Natural killer cell treated with Interleukin-12 subunit alpha and Interleukin-12 subunit beta and Interleukin-15 and Interleukin-18, amount 100 ng/mL, for 72 hours (primary cell): Measurements from ENCODE around the gene BORCS8. TPM values are rescaled to one million over a fixed set of nuclear protein-coding genes. Genes with fewer than 3 reads are reported as not detected.
"Not testable (repeated sequence)": the region's sequence is repeated elsewhere in the genome, so short reads cannot be mapped to it uniquely, and the experiment has no call there.

ENCODE experiments used
- ATAC-seq, 2 donors: fragments of 150-1000 bp; cut with Tn5 transposase in 1 of 2; sonication (Bioruptor Pico), chemical (Tn5 transposase) in 1 of 2; 2 replicates each; pipeline ENCODE4 v1.10.0; 2021
- DNase-seq: peaks from one replicate; pipeline ENCODE4 v3.0.0; 2022; ENCODE audit warnings: low spot score
- H3K27ac Mint-ChIP-seq, 2 donors: 1 replicate in 1 of 2; 2 replicates in 1 of 2; pipeline ENCODE4 v1.8.0; 2022; ENCODE audit warnings: mixed read lengths in 2 of 2, mild to moderate bottlenecking in 1 of 2, moderate library complexity in 1 of 2
- H3K27me3 Mint-ChIP-seq, 2 donors: 1 replicate in 1 of 2; 2 replicates in 1 of 2; pipeline ENCODE4 v1.8.0; 2022; ENCODE audit warnings: mixed read lengths in 2 of 2
- H3K36me3 Mint-ChIP-seq: one replicate; pipeline ENCODE4 v1.8.0; 2022; ENCODE audit warnings: mixed read lengths
- H3K4me1 Mint-ChIP-seq, 2 donors: 1 replicate in 1 of 2; 2 replicates in 1 of 2; pipeline ENCODE4 v1.8.0; 2022; ENCODE audit warnings: low read depth in 2 of 2, mixed read lengths in 2 of 2, mild to moderate bottlenecking in 1 of 2
- H3K4me3 Mint-ChIP-seq: one replicate; pipeline ENCODE4 v1.8.0; 2022; ENCODE audit warnings: mixed read lengths
- H3K9me3 Mint-ChIP-seq: 2 replicates; pipeline ENCODE4 v1.8.0; 2022; ENCODE audit warnings: mixed read lengths
- total RNA-seq, 2 donors: library from RNA; stranded (reverse); gene quantifications; one replicate each; pipeline ENCODE4 v1.2.3, GENCODE V29; 2022

BORCS8 gene
- total RNA-seq, 2 donors from 2014 or later, result 47.2 to 64.5 TPM

DNA sequence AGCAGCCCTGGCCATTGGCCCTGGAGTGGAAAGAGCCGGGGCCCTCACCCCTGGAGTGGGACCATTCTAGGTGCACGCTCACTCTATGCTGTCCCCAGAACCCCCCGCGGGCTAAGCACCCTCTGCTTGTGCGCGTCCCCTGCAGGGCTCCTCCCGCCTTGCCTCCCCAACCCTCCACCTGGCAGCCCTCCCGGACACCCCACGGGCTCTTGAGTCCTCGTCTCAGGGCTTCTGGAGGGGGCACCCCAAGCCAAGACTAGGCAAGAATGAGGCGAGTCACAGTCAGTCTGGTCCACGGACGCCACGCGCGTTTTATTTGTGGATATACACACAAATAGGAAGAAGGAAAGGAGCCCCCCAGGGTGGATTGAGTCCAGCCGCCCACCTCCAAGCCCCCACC is 46.7 kb downstream of the BORCS8 start:
- no peaks in the 10 kb centered on the region for H3K36me3 Mint-ChIP-seq
- ATAC-seq, result no peak
- H3K27me3 Mint-ChIP-seq, result no peaks in the 10 kb centered on the region
- H3K4me3 Mint-ChIP-seq, result no peak overlapping the region
- H3K9me3 Mint-ChIP-seq, result no peaks in the 10 kb centered on the region
- no peak overlapping the region for H3K27ac Mint-ChIP-seq
- no peaks in the 10 kb centered on the region for H3K4me1 Mint-ChIP-seq
- DNase-seq, result no peak

DNA sequence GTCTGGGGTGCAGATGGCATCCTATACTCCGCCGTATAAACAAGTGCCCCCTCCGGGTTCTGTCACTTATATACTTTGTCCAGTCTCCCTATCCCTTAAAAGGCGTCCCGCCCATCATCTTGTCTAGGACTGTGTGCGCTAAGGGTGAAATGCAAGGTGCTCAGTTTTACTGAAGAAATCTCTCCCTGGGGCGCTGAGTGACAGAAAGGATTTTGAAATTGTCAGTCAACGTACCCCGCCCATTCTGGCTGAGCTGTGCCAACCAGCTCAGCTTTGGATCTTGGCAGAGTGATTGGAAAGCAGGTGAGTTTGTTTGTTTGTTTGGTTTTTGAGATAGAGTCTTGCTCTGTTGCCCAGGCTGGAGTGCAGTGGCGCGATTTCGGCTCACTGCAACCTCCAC is 49.6 kb downstream of the BORCS8 start:
- Mint-ChIP-seq H3K36me3 (no peaks in the 10 kb centered on the region), H3K27ac (no peak overlapping the region), H3K27me3 (no peaks in the 10 kb centered on the region), H3K4me3 (no peak overlapping the region), H3K9me3 (no peaks in the 10 kb centered on the region), H3K4me1 (peaks cover 16 to 17% of the 10 kb centered on the region in 2 donors)
- no peak for ATAC-seq
- DNase-seq, result no peak

DNA sequence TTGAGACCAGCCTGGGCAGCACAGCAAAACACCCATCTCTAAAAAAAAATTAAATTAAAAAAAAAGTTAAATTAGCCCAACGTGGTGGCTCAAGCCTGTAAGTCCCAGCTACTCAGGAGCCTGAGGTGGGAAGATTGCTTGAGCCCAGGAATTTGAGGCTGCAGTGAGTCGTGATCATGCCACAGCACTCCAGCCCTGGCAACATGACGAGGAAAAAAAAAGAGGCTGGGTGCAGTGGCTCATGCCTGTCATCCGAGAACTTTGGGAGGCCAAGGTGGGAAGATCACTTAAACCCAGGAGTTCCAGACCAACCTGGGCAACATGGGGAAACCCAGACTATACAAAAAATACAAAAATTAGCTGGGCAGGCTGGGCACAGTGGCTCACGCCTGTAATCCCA is 51.5 kb downstream of the BORCS8 start:
- no peaks in the 10 kb centered on the region for H3K27me3 Mint-ChIP-seq
- ATAC-seq (no peak), DNase-seq (no peak)
- H3K4me1 Mint-ChIP-seq, result peaks cover 17 to 23% of the 10 kb centered on the region in 2 donors
- H3K27ac Mint-ChIP-seq, result no peak overlapping the region
- no peaks in the 10 kb centered on the region for H3K36me3 Mint-ChIP-seq
- no peak overlapping the region for H3K4me3 Mint-ChIP-seq
- no peaks in the 10 kb centered on the region for H3K9me3 Mint-ChIP-seq

DNA sequence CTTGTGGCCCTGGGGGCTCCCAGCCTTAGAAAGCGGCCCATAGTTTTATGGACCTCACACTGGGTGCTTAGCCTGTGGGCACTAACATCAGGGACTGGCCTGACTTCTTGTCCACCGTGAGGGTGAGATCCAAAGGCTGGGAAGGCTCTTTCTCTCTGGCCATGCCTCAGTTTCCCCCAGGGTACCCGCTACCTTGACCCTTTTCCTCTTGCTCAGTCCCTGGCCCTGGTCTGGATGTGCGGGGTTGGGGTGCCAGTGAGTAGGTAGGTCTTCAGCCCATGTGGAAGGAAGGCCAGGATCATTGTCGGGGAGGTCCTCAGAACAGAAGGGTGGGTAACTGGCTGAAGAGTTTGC is 52.1 kb downstream of the BORCS8 start:
- no peaks in the 10 kb centered on the region for H3K27me3 Mint-ChIP-seq
- H3K27ac Mint-ChIP-seq, result no peak overlapping the region
- H3K36me3 Mint-ChIP-seq, result no peaks in the 10 kb centered on the region
- peaks cover 17 to 27% of the 10 kb centered on the region in 2 donors for H3K4me1 Mint-ChIP-seq
- H3K4me3 Mint-ChIP-seq, result no peak overlapping the region
- H3K9me3 Mint-ChIP-seq, result no peaks in the 10 kb centered on the region
- ATAC-seq, result no peak
- no peak for DNase-seq

DNA sequence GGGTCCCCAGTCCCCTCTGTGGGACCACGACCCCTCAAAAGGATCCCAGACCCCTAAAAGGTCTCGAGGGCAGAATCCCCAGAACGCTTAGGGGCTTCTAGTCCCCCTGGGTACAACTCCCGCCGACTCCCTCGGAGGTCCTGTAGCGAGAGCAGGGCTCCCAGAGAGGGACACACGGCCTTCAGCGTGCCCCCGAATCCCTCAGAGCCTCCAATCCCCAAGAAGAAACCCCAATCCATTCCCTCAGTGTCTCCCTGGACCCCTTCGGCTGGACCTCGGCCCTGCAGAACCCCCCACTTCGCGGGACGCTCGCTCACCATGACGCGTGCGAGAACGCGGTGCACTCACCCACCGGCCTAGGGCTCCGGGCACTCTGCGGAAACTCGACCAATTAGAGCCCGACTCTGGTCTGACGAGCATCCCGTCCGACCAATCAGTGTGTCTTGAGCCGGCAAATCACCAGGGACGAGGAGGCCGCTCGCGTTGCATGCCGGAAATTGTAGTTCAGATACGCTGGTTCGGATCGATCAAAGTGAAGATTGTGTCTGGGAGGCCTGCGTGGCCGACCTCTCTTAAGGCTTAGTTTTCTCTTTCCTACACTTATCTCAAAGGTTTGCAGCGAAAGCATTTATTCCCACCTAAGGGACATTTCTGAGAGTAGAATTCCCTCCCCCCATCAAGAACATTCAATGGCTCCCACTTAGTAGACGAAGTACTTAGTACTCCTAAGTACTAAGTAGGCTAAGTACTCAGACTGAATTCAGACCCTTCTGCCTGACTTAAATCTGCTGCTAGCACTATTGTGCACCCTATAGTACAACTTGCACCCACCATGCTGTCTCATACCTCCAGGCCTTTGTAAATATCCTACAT is 53.6 kb downstream of the BORCS8 start, which contains the start of gene TMEM161A:
Gene TMEM161A (minus strand): TSS at position 370 of the 873 bp plus-strand sequence. CDS start 50 bp downstream, at position 320.
- no peaks in the 10 kb centered on the region for H3K27me3 Mint-ChIP-seq
- no peaks in the 10 kb centered on the region for H3K36me3 Mint-ChIP-seq
- peak within 1 kb of the TSS; percentile 92 for H3K4me3 Mint-ChIP-seq
- H3K27ac Mint-ChIP-seq, result peak within 1 kb of the TSS; percentile 89 to 93
- ATAC-seq, result peak; percentile 100
- H3K4me1 Mint-ChIP-seq, result peaks cover 17 to 27% of the 10 kb centered on the region in 2 donors
- DNase-seq, result peak; percentile 98
- H3K9me3 Mint-ChIP-seq, result no peaks in the 10 kb centered on the region

DNA sequence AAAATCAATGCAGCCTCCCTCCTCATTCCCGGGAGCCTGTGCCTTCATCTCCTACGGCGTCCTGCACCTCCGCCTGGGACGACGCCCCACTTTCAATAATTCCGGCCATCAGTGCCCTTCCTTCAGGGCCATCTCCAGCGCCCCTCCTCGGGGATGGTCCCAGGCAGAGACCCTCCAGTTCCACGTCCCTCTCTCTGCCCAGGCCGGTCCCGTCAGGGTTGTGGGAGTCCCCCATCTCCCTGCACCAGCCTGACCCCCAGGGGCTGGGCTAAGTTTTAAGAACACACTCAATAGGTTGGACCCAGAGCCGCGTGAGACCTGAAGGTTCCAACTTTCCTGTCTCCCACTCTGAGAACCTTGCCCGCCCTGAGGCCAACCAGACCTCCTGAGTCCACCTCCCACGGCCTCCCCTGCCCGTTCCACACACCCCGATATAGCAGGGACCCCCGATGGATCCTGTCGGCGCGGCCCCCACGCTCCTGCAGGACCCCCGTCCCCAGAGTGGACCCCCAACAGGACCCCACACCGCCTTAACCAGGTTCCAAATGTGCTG is 54.3 kb downstream of the BORCS8 start:
- Mint-ChIP-seq H3K4me3 (peak overlapping the region; percentile 92), H3K36me3 (no peaks in the 10 kb centered on the region), H3K27me3 (no peaks in the 10 kb centered on the region), H3K27ac (peak overlapping the region; percentile 89 to 93), H3K9me3 (no peaks in the 10 kb centered on the region), H3K4me1 (peaks cover 17 to 27% of the 10 kb centered on the region in 2 donors)
- DNase-seq, result no peak
- no peak for ATAC-seq

DNA sequence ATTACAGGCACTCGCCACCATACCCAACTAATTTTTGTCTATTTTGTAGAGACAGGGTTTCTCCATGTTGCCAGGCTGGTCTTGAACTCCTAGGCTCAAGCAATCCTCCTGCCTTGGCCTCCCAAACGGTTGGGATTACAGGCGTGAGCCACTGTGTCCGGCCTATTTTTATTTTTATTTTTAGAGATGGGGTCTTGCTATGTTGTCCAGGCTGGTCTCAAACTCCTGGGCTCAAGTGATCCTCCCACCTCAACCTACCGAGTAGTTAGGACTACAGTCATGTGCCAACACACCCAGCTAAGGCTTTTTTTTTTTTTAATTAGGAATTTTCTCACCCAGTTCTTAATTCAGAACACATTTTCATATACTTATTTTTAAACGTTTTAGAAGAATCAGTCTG is 56.2 kb downstream of the BORCS8 start:
- not testable (repeated sequence) for H3K4me3 Mint-ChIP-seq, H3K27ac Mint-ChIP-seq, ATAC-seq, H3K36me3 Mint-ChIP-seq, H3K27me3 Mint-ChIP-seq, DNase-seq, H3K9me3 Mint-ChIP-seq
- peaks cover 17 to 27% of the 10 kb centered on the region in 2 donors for H3K4me1 Mint-ChIP-seq

DNA sequence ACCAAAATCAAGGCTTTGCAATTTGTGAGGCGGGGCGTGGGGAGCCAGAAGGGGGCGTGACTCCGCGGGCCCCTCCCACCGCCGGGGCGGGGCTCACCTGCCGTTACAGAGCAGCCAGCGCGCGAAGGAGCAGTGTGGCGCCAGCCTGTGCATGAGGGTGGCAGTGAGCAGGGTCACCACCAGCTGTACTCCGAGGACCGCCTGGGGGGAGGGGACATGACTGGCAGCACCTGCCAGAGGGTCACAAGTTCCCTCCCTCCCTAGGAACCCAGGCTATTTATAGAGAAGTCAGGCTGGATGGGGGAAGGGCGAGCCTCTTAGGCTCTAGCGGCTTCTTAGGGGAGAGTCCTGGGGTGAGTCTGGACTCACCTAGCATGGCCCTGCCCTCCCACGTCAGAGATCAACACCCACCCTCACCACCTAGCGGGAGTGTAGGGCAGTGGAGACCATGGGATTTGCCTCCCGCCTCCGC is 57.2 kb downstream of the BORCS8 start:
- no peaks in the 10 kb centered on the region for H3K36me3 Mint-ChIP-seq
- peaks cover 17 to 27% of the 10 kb centered on the region in 2 donors for H3K4me1 Mint-ChIP-seq
- no peak overlapping the region for H3K4me3 Mint-ChIP-seq
- no peak overlapping the region for H3K27ac Mint-ChIP-seq
- no peaks in the 10 kb centered on the region for H3K9me3 Mint-ChIP-seq
- ATAC-seq (no peak), DNase-seq (no peak)
- no peaks in the 10 kb centered on the region for H3K27me3 Mint-ChIP-seq

DNA sequence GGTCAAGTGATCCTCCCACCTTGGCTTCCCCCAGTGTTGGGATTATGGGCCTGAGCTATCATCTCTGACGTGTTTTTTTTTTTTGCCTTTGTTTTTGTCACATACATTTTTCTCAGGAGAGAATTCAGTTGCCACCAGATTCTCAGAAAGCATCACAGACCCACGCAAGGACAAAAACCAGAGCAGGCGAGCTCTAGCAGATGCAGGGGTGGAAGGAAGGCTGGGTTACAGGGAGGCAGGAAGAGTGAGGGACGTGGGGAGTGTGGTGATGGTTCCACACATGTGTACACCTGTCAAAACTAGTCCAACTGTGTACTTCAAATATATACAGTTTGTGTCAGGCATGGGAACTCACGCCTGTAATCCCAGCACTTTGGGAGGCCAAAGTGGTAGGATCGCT is 58.0 kb downstream of the BORCS8 start:
- no peak for ATAC-seq
- H3K4me1 Mint-ChIP-seq, result peaks cover 17 to 25% of the 10 kb centered on the region in 2 donors
- H3K27ac Mint-ChIP-seq, result no peak overlapping the region
- H3K4me3 Mint-ChIP-seq, result no peak overlapping the region
- no peaks in the 10 kb centered on the region for H3K27me3 Mint-ChIP-seq
- DNase-seq, result no peak
- no peaks in the 10 kb centered on the region for H3K36me3 Mint-ChIP-seq
- no peaks in the 10 kb centered on the region for H3K9me3 Mint-ChIP-seq

DNA sequence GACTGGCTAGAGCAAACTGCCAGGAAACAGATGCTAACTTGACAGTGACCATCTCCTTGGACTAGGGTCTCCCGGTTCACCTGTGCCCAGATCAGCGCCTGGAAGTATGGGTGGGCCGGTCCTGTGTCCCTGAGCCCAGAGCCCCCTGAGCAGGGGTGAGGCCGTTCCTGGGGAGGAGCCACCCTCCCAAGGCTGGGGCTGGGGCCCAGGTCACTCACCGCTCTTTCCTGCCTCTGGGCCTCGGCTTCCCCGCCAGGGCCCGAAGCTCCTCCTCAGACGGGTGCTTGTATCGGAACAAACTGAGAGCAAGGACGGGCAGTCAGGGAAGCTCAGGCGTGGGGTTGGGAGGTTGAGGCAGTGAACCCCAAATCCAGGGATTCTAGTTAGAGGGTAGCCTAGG is 59.0 kb downstream of the BORCS8 start:
- no peaks in the 10 kb centered on the region for H3K36me3 Mint-ChIP-seq
- no peak overlapping the region for H3K27ac Mint-ChIP-seq
- no peaks in the 10 kb centered on the region for H3K9me3 Mint-ChIP-seq
- DNase-seq, result peak; percentile 44
- peaks cover 7 to 15% of the 10 kb centered on the region in 2 donors for H3K4me1 Mint-ChIP-seq
- peak in 1 of 2 donors; percentile 31 for ATAC-seq
- no peak overlapping the region for H3K4me3 Mint-ChIP-seq
- H3K27me3 Mint-ChIP-seq, result no peaks in the 10 kb centered on the region

DNA sequence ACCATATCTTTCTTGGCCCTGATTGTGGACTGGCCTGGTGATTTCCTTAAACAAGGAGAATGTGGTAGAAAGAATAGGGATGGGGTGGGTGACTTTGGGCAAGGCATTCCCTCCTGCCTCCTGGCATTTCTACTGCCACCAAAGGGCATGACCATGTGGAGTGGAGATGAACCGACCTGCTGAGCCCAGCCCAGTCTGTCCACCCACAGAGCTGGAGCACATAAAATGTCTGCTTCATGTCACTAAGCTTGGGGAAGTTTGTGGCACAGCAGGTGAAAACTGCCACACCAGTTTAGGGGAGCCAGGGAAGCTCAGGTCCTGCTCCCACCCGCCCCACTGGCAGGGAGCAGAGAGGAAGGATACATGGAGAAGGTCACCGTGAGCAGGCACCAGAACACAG is 60.0 kb downstream of the BORCS8 start:
- Mint-ChIP-seq H3K27ac (no peak overlapping the region), H3K4me3 (no peak overlapping the region), H3K9me3 (no peaks in the 10 kb centered on the region), H3K4me1 (peaks cover 0 to 7% of the 10 kb centered on the region in 2 donors), H3K27me3 (no peaks in the 10 kb centered on the region), H3K36me3 (no peaks in the 10 kb centered on the region)
- DNase-seq, result peak; percentile 48
- no peak for ATAC-seq

Other genes starting within 250 kb of the BORCS8 start
- gene SUGP2, start 158.6 kb downstream of the BORCS8 start, total RNA-seq, result 100 to 1,000 TPM; 102 to 196 TPM
- gene ARMC6, start 158.5 kb downstream of the BORCS8 start, total RNA-seq, result 10 to 100 TPM; 22.3 to 43.9 TPM
- gene SLC25A42, start 128.2 kb downstream of the BORCS8 start, total RNA-seq, result 10 to 100 TPM; 18.3 to 22.8 TPM
- 10 to 100 TPM; 22.0 to 38.1 TPM for gene TMEM161A, start 53.7 kb downstream of the BORCS8 start, total RNA-seq
- 1 to 10 TPM; 2.4 to 5.9 TPM for gene MEF2B, start 21.9 kb downstream of the BORCS8 start, total RNA-seq
- 100 to 1,000 TPM in 1 of 2 donors, 10 to 100 TPM in 1; 45.2 to 107 TPM for gene RFXANK, start 106 bp upstream of the BORCS8 start, total RNA-seq
- gene NR2C2AP, start 11.3 kb upstream of the BORCS8 start, total RNA-seq, result 10 to 100 TPM; 34.0 to 71.0 TPM
- not detected for gene NCAN, start 19.8 kb upstream of the BORCS8 start, total RNA-seq
- under 1 TPM in 1 of 2 donors, not detected in 1; 0.14 TPM for gene TM6SF2, start 81.1 kb upstream of the BORCS8 start, total RNA-seq
- 10 to 100 TPM; 61.1 to 69.6 TPM for gene SUGP1, start 128.4 kb upstream of the BORCS8 start, total RNA-seq
- gene MAU2, start 128.7 kb upstream of the BORCS8 start, total RNA-seq, result 100 to 1,000 TPM in 1 of 2 donors, 10 to 100 TPM in 1; 83.7 to 122 TPM
- 100 to 1,000 TPM; 171 to 224 TPM for gene GATAD2A, start 213.5 kb upstream of the BORCS8 start, total RNA-seq